NCI-H524 (cell line): Measurements from ENCODE around the gene ANKRD13A.

Source experiments
- DNase-seq, 2 experiments: peaks; one replicate each; lab custom pipeline; 2025; lab: John Stamatoyannopoulos, UW

The ANKRD13A gene

GRCh38 chr12:109998904-109999648, at the start of gene ANKRD13A:
TSS of gene ANKRD13A (plus strand) at chr12:109999430. CDS start at chr12:109999689, 259 bp downstream.
- DNase-seq = peak; percentile 70 to 90

- no peak for DNase-seq
These were observed 48.6 kb upstream of the ANKRD13A start for GRCh38 chr12:109950625-109951024.

- DNase-seq = no peak
These were observed 48.1 kb upstream of the ANKRD13A start for GRCh38 chr12:109951136-109951535.

- no peak for DNase-seq
These were observed 47.5 kb upstream of the ANKRD13A start for GRCh38 chr12:109951751-109952150.

- DNase-seq = no peak
These were observed 46.9 kb upstream of the ANKRD13A start for GRCh38 chr12:109952160-109952858.

- no peak for DNase-seq
These were observed 46.4 kb upstream of the ANKRD13A start for GRCh38 chr12:109952873-109953272.

DNA sequence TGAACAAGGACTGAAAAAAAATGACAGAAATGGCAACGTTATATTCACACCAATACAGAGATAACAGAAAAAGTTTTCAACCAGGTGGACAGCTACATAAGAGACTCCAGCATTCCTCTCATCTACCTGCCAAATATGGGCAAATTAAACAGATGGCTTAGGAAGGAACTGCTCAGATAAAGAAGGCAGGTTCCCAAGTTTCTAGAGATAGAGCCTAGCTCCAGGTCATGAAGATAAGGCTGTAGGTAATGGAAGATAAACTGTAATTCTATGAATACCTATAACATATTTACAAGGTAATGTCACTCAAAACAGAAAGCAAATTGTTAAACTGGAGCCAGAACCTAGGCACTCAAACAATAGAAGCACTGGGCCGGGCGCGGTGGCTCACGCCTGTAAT, 45.6 kb upstream of the ANKRD13A start:
- no peak for DNase-seq

DNA sequence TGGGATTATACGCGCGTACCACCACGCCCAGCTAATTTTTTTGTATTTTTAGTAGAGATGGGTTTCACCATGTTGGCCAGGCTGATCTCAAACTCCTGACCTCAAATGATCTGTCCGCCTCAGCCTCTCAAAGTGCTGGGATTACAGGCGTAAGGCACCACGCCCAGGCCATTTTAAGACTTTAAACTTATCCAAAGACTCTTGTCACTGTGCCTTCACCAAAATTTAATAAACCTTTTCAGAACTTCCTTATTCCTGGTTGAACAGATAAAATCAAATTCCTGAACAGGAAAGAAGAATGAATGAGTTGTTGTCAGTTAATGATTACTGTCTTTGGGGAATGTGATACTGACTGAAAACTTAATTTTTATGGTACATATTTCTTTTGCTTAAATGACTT, 40.9 kb upstream of the ANKRD13A start:
- DNase-seq = no peak

- no peak for DNase-seq
These were observed 39.7 kb upstream of the ANKRD13A start for GRCh38 chr12:109959411-109960093.

DNA sequence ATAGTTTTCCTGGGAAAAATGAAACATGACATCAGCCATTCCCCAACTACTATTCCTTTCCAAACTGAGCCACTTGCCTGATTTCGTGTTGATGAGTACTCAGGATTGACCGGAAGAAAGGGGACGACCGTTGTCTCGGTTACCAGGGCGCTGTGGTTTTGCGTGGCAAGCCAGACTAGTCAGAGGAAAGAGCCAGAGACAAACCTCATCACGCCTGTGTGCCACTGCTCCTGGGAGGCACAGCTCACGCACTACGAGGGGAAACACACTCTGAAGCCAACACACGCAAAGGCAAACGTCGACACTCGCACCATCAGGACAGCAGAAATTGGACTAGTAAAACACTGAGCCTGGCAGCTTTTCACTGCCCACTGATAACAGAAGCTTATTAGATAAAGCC, 38.0 kb upstream of the ANKRD13A start:
- no peak for DNase-seq

GRCh38 chr12:109961612-109962011, 37.6 kb upstream of the ANKRD13A start:
- DNase-seq = no peak

DNA sequence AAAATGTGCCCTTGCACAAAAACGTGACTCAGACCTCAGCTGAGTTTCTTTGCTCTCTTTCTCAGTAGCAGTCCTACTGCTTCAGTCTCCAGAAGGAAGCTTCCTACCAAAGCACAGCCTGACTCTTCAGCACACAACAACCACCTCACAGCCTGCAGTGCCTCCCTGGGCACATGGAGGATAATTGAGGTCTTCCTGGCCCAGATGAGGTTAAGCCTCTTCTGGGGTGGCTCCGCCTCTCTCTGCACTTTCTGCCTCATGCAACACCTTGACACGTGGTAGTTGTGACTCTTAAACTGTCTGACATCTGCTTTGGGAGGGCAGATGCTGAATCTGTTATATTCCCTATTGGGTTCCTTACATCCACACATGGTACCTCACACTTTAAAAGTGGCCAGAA, 36.8 kb upstream of the ANKRD13A start:
- peak; percentile 63 to 80 for DNase-seq

- no peak for DNase-seq
These were observed 35.9 kb upstream of the ANKRD13A start for GRCh38 chr12:109963330-109963729.

- no peak for DNase-seq
These were observed 35.3 kb upstream of the ANKRD13A start for GRCh38 chr12:109963743-109964429.

DNA sequence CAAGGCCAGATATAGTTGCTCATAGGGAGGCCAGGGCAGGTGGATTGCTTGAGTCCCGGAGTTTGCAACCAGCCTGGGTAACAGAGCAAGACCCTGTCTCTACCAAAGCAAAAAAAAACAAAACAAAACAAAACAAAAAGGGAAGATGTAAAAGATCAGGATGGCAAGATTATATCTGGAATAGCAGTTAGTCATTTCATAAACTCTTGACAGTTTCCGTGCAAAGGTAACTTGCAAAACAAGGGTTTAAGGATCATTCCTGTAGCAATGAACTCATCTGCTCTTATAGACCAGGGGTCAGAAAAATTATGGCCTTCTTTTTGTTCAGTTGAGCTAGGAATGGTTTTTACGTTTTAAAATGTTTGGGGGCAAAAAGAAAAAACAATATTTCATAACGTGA, 32.7 kb upstream of the ANKRD13A start:
- no peak for DNase-seq

GRCh38 chr12:109967383-109968031, 31.7 kb upstream of the ANKRD13A start:
- DNase-seq = peak in 1 of 2 experiments; percentile 3

GRCh38 chr12:109968032-109968420, 31.2 kb upstream of the ANKRD13A start:
- DNase-seq = no peak

DNA sequence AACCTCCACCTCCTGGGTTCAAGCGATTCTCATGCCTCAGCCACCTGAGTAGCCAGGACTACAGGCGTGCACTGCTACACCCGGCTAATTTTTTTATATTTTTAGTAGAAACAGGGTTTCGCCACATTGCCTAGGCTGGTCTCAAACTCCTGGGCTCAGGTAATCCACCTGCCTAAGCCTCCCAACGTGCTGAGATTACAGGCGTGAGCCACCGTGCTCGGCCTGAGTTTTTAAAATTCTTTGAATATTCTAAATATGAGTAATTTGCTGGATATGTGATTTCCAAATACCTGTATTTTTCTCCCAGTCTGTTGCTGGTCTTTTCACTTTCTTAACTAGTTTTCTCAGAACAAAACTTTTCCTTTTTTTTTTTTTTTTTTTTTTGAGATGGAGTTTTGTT, 30.4 kb upstream of the ANKRD13A start:
- no peak for DNase-seq

GRCh38 chr12:109972821-109973220, 26.4 kb upstream of the ANKRD13A start:
- DNase-seq = no peak

GRCh38 chr12:109981311-109981710, 17.9 kb upstream of the ANKRD13A start:
- no peak for DNase-seq

DNA sequence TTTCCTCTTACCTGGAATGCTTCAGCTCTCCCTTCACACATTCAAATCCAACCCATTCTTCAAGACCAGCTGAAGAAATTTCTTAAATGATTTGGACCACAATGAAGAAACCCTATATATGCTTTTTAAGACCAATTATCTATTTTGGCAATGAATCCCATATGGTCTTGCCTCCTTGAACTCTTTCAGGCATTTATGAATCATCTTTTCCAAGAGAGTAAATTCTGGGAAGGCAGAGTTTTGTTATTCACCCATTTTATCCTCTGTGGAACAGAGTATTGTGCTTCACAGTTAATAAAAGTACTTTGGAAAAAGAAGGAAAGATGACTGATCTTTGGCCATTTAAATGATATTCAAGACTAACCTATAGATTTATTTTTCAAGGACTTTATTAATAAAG, 17.0 kb upstream of the ANKRD13A start:
- DNase-seq = no peak
